AG08395 (cell line): Measurements from ENCODE around the gene GRIN2A.

Source experiments
- DNase-seq: peaks from one replicate; pipeline ENCODE4 v3.0.0; 2012; ENCODE audit warnings: mixed read lengths, low spot score

GRIN2A gene

DNA sequence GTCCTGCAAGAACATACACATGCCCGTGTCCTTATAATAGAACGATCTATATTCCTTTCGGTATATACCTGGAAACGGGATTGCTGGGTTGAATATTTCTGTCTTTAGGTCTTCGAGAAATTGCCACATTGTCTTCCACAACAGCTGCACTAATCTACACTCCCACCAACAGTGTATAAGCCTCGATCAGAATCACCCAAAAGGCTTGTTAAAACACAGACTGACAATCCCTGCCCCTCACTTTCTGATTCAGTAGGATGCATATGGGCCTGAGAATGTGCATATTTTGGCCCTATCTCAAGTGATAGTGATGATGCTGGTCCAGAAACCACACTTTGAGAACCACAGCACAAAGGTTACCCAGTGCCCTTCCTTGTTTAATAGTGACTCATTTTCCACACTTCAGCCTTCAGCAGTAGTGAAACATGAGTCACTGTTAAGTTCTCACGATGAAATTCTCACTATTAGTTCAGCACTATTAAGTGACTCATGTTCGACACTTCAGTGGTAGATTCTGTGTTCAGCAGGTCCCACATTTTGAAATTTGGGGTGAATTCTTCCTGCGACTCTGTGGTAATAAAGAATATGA is 215.6 kb downstream of the GRIN2A start:
- no peak for DNase-seq

DNA sequence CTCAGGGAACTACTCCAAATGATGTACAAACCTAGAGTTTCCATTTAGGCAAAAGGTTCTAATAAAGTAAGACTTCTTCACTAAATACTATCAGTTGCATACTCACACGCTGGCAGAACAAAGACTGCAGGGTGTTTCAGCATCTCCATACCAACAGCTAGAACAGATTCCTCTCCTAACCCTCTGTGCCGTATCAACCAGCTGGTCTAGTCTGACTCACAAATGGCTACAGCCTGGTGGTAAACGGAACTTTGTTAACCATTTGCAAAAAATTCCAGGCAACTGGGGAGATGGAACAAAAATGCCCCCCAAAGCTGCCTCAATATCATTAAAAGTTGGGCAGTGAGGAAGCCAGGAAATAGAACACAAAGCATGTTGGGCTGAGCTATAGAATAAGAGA is 217.1 kb downstream of the GRIN2A start:
- DNase-seq, result no peak

GRCh38 chr16:9964426-9964825 is 217.8 kb downstream of the GRIN2A start:
- no peak for DNase-seq

- DNase-seq, result no peak
These were observed 224.8 kb downstream of the GRIN2A start for GRCh38 chr16:9957433-9957832.

DNA sequence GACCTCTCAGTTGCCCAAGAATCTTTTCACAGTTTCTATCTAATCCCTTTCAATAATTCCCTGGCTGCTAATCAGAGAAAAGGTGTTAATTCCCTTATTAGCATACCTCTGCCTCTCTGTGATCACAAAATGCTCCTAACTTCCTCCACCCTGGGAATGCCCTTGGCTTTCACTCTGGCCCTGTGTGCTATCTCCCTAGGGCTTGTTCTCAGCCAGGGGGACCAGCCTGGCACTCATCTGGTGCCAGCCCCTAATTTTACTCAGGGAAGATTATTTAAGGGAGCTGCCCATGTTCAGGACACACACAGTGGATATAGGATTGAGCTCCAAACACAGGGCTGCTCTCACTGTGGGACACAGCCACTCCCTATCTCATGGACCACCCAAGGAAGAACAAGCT is 225.2 kb downstream of the GRIN2A start:
- no peak for DNase-seq

GRCh38 chr16:9955677-9956076 is 226.6 kb downstream of the GRIN2A start:
- no peak for DNase-seq

DNA sequence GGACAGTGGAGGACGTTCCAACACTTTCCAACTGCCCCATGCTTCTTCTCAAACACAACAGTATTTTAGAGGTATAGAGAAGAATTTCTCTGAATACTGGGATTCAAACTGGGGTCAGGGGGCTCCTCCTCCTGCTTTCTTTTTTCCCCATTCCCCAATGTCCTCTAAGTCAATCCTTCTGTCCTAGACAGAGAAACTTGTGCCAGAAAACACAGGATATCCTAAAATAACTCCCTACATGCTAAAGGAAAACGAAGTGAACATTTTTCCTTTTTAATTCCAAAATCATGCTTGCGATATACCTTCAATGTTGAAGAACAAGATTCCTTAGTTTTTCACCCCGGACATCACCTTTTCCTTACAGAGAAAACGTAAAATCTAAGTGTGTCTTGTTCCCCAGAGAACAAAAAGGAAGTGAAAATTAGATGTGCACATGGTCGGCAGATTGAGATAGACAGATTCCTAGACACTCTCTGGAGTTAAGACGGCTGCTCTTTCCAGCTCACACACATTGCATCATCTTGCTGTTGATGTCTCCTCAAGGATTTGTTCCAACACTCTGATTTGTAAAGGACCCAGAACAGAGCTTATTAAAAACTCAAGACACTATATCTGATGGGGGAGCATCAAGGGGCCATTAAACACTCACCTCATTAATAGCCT is 228.2 kb downstream of the GRIN2A start:
- no peak for DNase-seq

DNA sequence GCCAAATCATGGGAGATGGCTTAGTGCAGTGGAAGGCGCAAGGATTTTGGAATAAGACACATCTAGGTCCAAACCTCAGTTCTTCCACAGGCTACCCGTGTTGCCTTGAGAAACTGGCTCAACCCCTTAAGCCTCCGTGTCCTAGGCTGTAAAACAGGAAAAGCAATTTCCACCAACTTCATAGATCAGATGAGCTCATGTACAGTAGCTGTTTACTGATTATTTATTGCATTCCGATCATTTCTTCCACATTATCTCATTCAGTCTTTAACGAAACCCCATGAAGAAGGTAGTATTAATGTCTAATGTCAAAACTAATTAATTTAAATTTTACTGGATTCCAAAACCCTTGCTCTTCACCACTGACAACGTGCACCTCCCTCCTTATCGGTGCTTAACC is 231.6 kb downstream of the GRIN2A start:
- DNase-seq, result no peak

GRCh38 chr16:9949396-9949795 is 232.8 kb downstream of the GRIN2A start:
- DNase-seq, result no peak

DNA sequence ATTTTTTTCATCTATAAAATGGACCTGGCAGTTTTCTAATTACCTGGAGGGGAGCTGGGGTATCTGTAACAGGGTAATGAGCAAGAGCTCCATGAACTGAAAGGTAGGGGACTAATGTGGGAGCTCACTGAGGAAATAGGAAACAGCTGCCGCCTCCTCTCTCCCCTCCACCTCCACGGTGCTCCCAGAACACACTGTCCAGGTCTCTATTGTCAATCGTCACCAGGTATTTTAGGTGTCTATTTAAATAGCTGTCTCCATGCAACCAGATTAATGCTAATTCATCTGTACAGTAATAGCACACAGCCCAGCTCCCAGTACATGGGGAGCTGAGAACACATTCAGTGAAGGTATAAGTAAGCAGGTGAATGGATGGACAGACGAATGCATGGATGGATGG is 233.3 kb downstream of the GRIN2A start:
- no peak for DNase-seq

DNA sequence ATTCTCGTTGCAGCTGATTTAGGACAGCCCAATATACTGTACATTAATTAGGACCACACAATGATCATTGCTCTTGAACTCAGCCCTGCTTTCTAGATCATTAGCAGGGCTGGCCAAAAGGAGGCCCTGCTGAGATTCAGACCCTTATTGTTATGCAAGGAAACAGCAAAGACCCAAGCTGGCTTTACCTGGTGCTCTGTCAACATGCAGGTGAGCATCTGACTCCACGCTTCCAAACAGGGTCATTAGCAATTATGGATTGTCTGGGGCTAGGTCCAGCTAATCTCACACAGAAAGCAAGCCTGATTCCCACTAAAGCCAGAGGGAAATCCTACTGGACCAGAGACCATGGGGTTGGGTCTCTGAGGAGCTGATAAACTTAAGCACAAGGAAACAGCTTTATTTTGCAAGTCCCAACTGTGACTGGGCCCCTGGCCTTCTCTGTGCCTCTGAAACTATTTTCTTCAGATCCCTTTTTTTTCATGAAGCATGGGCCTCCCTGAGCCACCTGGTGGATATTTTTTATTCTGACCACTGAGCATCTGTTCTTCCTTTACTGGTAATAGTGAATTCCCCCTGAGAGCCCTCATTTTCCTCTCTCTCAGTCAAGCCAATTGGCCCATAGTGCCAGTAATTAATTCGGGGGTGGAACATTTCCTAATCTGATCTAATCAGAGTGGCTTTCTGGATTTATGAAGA is 236.1 kb downstream of the GRIN2A start:
- no peak for DNase-seq

DNA sequence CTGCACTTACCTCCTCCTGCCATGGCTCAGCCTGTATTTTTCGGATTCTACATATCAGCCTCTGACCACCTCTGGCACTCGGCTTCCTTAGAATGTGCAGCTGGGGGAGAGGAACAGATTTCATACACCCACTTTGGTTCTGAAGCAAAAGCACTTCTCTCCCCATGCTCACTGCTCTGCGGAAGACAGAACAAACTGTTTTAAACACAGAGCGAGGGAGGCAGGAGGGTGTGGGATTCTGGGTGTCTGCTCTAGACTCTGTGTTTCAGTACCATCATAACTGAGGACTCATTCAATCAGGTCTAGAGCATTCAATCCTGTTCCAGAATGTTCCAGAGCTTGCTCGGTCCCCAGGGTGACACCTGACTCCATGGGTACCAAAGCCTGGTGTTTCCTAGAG is 239.1 kb downstream of the GRIN2A start:
- DNase-seq, result no peak

GRCh38 chr16:9941245-9941644 is 241.0 kb downstream of the GRIN2A start:
- DNase-seq, result no peak

- DNase-seq, result no peak
These were observed 247.3 kb downstream of the GRIN2A start for GRCh38 chr16:9934723-9935508.

- no peak for DNase-seq
These were observed 249.1 kb downstream of the GRIN2A start for GRCh38 chr16:9932919-9933653.

- DNase-seq, result no peak
These were observed 250.2 kb downstream of the GRIN2A start for GRCh38 chr16:9932000-9932399.

DNA sequence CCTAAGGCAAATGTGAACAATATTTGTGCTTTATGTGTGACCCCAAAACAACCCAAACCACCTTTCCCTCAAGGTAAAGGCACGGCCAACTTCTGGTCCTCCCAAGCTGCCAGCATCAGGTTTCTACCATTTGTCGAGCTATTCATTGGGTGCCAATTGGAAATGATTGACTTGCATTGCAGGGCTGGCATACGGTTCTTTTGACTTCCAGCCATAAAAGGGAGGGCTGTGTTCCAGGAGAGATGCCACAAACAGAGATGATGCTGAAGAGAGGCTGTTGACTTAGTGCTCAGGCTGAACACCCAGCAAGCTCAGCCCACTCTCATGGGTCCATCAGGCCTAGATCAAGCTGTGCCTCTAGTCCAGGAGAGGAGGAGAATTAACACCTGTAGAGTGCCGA is 252.4 kb downstream of the GRIN2A start:
- no peak for DNase-seq

GRCh38 chr16:9929313-9929712 is 252.9 kb downstream of the GRIN2A start:
- no peak for DNase-seq

DNA sequence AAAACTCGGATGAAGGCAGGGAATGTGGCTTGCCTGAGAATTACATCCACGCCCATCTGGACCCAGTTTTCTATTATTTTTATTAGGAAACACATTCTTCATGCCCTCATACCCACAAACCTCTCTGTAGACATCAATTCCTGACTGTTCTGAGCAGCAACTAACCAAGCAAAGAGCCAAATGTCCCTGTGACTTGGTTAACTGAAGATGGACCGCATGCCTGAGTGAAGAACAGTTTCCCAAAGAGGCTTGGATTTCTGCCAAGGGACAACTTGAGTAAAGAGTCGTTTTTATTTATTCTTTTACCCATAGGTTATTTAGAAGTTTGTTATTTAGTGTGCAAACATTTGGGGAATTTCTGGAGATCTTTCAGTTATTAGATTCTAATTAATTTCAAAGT is 259.8 kb downstream of the GRIN2A start:
- no peak for DNase-seq

- no peak for DNase-seq
These were observed 260.2 kb downstream of the GRIN2A start for GRCh38 chr16:9921997-9922396.

DNA sequence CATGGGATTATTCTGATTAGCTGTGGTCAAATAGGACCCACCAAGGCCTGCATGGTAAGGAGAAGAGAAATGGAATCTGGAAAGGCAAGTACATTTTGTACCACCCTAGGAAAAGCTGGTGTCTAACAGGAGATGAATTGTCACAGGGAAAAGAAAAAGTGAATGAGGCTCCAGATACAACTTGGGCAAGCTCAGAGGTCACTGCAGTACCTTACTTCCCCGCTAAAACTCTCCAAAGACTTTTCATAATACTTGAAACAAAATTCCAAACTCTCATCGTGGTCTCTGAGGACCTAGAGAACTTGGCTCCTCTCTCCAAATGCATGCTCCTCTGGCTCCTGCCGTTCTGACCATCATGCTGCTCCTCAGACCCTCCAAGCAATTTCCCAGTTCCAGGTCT is 262.8 kb downstream of the GRIN2A start:
- no peak for DNase-seq

DNA sequence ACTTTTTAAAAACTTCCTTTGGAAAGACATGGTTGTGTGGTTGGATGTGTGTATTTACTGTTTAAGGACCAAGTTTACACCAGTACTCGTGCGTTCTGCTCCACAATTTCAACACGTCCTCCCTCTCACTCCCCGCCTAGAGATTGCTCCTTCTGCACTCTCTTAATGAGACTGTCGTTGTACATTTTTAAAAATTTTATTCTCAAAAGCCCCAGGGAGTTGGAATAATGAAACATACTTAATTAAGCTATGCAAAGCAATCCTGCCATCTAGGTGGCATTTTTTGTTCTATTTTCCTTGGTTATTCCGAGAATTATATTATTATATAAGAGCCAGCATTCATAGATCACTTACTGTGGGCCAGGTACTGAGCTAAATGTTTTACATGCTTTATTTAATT is 264.5 kb downstream of the GRIN2A start:
- DNase-seq, result no peak
